ENCODE measurements around the gene PRR5L. TPM values are rescaled to one million over a fixed set of nuclear protein-coding genes. Genes with fewer than 3 reads are reported as not detected.
A peak's percentile ranks its signal among the peaks of the same experiment; 100 is the strongest.

Gene PRR5L
- total RNA-seq, 1 donor from 2014 or later = 14.7 TPM

DNA sequence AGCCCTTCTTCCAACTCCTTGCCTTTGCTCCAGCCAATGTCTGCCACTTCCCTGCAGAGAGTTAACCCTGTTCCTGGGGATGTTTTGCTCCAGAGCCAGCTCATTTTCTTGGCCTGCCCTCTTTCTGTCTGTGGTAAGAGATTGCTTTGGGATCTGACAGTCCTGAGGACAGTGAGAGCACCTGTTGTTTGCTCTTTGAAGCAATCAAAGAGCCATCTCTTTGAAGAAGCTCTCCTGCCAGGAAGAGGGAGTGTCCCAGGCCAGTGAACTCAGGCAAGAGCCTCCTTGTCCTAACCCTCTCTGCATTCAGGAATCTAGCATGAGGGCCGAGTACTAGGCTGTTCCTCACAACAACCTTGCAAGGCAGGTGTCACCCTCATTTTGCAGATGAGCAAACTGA lies 171.8 kb downstream of the PRR5L start:
- no peaks in the 10 kb centered on the region for H3K79me2 ChIP-seq (ENCODE audit: low read depth)
- H3K4me1 ChIP-seq = peaks cover 11% of the 10 kb centered on the region
- H3K27me3 ChIP-seq = no peaks in the 10 kb centered on the region
- no peaks in the 10 kb centered on the region for H3K9me3 Mint-ChIP-seq
- peaks cover 5% of the 10 kb centered on the region for H3F3A ChIP-seq (ENCODE audit: low read depth)
- H3K27ac Mint-ChIP-seq = no peak overlapping the region
- H3K4me3 Mint-ChIP-seq = no peak overlapping the region
- H3K4me3 ChIP-seq = no peak overlapping the region
- peaks cover 25% of the 10 kb centered on the region for H3K36me3 Mint-ChIP-seq
- H3K4me1 Mint-ChIP-seq = peaks cover 12% of the 10 kb centered on the region
- DNase-seq (ENCODE audit: low spot score) = no peak
- H3K4me2 ChIP-seq = no peak overlapping the region
- no peak overlapping the region for H3K9ac ChIP-seq
- H3K36me3 ChIP-seq = no peaks in the 10 kb centered on the region
- H3K27ac ChIP-seq = no peak overlapping the region
- no peaks in the 10 kb centered on the region for H3K9me3 ChIP-seq (ENCODE audit: low read depth)
- H4K20me1 ChIP-seq (ENCODE audit: low read depth) = no peaks in the 10 kb centered on the region
- TF ChIP-seq EZH2 (IDR thresholded peaks at IDR 0.05) (no peak), EZH2phosphoT487 (IDR thresholded peaks at IDR 0.05) (no peak)
- TF ChIP-seq, protein P1, sequence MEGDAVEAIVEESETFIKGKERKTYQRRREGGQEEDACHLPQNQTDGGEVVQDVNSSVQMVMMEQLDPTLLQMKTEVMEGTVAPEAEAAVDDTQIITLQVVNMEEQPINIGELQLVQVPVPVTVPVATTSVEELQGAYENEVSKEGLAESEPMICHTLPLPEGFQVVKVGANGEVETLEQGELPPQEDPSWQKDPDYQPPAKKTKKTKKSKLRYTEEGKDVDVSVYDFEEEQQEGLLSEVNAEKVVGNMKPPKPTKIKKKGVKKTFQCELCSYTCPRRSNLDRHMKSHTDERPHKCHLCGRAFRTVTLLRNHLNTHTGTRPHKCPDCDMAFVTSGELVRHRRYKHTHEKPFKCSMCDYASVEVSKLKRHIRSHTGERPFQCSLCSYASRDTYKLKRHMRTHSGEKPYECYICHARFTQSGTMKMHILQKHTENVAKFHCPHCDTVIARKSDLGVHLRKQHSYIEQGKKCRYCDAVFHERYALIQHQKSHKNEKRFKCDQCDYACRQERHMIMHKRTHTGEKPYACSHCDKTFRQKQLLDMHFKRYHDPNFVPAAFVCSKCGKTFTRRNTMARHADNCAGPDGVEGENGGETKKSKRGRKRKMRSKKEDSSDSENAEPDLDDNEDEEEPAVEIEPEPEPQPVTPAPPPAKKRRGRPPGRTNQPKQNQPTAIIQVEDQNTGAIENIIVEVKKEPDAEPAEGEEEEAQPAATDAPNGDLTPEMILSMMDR (IDR thresholded peaks at IDR 0.05) = no peak
- peaks cover 4% of the 10 kb centered on the region for H3K27me3 Mint-ChIP-seq (ENCODE audit: insufficient read depth, low read depth)
- H2AFZ ChIP-seq (replicated peaks) = no peak overlapping the region

DNA sequence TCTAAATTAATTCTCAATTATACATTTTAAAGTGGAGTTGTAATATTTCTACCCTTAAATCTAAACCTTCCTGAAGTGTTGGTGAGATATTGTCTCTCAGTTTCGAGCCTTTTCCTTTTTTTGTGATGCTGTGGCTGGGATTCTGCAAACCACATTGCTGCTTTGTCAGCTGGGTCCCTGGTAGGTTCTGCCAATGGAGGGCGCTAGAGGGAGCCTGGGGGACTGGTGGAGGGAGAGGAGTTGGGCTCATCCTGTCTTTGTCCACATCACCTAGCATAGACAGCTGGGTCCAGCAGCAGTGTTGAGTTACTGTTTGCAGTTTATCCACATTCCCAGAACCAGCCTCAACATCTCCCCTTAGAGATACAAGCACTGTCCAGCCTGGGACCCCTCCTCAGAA lies 173.0 kb downstream of the PRR5L start:
- H3K4me3 Mint-ChIP-seq = no peak overlapping the region

DNA sequence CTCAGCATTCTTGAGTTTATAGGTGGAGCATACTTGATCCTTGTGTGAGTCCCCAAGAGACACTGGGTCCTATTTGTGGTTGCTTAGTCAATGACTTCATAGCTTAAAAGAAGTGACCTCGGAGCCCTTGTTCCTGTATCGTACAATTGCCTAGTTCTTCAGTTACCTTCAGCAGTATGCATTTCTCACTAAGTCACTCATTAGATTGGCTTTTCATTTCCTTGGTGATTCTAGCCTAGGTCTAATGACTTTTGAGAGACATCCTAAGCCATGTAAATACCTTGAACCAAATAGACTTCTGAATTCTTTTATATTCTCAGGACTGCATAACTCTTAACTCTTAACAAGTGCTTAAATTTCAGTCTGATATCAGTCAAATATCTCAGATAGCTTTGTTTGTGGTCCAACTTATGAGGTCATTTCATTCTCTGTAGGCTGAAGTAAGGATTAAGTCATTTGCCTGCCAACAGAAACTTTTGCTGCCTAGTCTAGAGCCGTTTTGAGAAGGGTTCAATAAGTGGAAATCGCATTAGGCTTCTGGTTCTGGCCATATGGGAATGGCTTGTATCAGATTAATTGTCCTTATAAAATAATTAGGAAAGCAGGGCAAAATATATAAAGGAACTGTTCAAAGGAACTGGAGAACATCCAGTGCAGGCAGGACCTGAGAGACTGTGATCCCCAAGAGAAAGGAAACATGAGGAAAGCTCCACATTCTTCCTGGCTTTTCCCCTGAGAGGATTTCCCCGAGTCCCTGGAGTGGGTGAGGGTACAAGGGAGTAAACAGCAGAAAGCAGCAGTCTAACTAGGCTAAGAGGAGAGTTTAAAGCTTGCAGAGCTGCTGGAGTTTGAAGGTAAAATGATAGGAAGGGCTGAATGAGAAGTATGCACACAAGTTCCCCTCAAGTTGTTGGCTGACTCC lies 174.1 kb downstream of the PRR5L start:
- Mint-ChIP-seq H3K27me3 (ENCODE audit: insufficient read depth, low read depth) (peaks cover 4% of the 10 kb centered on the region), H3K36me3 (peaks cover 17% of the 10 kb centered on the region), H3K4me3 (no peak overlapping the region), H3K27ac (peak overlapping the region; percentile 62), H3K9me3 (no peaks in the 10 kb centered on the region), H3K4me1 (peaks cover 12% of the 10 kb centered on the region)
- peaks cover 5% of the 10 kb centered on the region for H3F3A ChIP-seq (ENCODE audit: low read depth)
- no peak for DNase-seq (ENCODE audit: low spot score)
- no peaks in the 10 kb centered on the region for H3K36me3 ChIP-seq
- H4K20me1 ChIP-seq (ENCODE audit: low read depth) = no peaks in the 10 kb centered on the region
- no peaks in the 10 kb centered on the region for H3K27me3 ChIP-seq
- H3K9me3 ChIP-seq (ENCODE audit: low read depth) = no peaks in the 10 kb centered on the region
- no peak overlapping the region for H2AFZ ChIP-seq (replicated peaks)
- H3K4me3 ChIP-seq = no peak overlapping the region
- H3K27ac ChIP-seq = no peak overlapping the region
- H3K4me2 ChIP-seq = no peak overlapping the region
- H3K9ac ChIP-seq = no peak overlapping the region
- TF ChIP-seq, protein P1 (IDR thresholded peaks at IDR 0.05) = no peak
- TF ChIP-seq EZH2phosphoT487 (IDR thresholded peaks at IDR 0.05) = no peak
- TF ChIP-seq EZH2 (IDR thresholded peaks at IDR 0.05) = no peak
- peaks cover 16% of the 10 kb centered on the region for H3K4me1 ChIP-seq
- H3K79me2 ChIP-seq (ENCODE audit: low read depth) = no peaks in the 10 kb centered on the region

More for the DNA sequence above, 173.0 kb downstream of the PRR5L start:
- Mint-ChIP-seq H3K27ac (no peak overlapping the region), H3K9me3 (no peaks in the 10 kb centered on the region), H3K27me3 (ENCODE audit: insufficient read depth, low read depth) (peaks cover 4% of the 10 kb centered on the region), H3K4me1 (peaks cover 12% of the 10 kb centered on the region), H3K36me3 (peaks cover 24% of the 10 kb centered on the region)
- Histone ChIP-seq H3F3A (ENCODE audit: low read depth) (peaks cover 5% of the 10 kb centered on the region), H3K27ac (no peak overlapping the region), H3K4me1 (peaks cover 16% of the 10 kb centered on the region), H3K36me3 (no peaks in the 10 kb centered on the region), H3K4me2 (no peak overlapping the region), H4K20me1 (ENCODE audit: low read depth) (no peaks in the 10 kb centered on the region), H2AFZ (replicated peaks) (no peak overlapping the region), H3K4me3 (no peak overlapping the region), H3K9ac (no peak overlapping the region), H3K27me3 (no peaks in the 10 kb centered on the region), H3K79me2 (ENCODE audit: low read depth) (no peaks in the 10 kb centered on the region), H3K9me3 (ENCODE audit: low read depth) (no peaks in the 10 kb centered on the region)
- TF ChIP-seq, protein P1 (IDR thresholded peaks at IDR 0.05) = peak; percentile 62
- TF ChIP-seq EZH2 (IDR thresholded peaks at IDR 0.05) = no peak
- TF ChIP-seq EZH2phosphoT487 (IDR thresholded peaks at IDR 0.05) = no peak
- DNase-seq (ENCODE audit: low spot score) = peak; percentile 55

All from neural progenitor cell (in vitro differentiated cells).